Measurements from ENCODE around the gene CCNI2.

DNA sequence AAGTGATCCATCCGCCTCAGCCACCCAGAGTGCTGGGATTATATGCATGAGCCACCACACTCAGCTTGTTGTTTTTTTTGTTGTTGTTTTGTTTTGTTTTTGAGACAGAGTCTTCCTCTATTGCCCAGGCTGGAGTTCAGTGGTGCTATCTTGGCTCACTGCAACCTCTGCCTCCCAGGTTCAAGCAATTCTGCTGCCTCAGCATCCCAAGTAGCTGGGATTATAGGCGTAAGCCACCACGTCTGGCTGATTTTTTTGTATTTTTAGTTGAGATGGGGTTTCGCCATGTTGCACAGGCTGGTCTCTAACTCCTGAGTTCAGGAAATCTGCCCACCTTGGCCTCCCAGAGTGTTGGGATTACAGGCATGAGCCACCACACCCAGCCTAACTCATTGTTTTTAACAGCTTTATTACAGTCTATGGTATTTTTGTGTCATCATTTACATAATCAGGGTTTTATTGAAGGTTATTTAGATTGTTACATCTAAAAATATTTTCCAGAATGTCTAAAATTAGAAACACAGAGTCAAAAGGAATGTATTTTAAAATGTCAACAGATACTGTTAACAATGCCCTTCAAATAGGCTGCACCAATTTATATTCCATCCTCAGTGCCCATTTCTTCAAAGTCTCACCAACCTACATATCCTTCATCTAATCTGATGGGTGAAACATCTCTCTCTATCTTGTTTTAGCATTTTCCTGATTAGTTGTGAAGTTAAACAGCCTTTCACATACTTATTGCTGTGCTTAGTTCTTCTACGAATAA is 28.5 kb upstream of the CCNI2 start:
- no peak for TF ChIP-seq EZH2 (IDR thresholded peaks at IDR 0.05; ENCODE audit: insufficient read depth, poor library complexity, severe bottlenecking)
- no peak for TF ChIP-seq EZH2phosphoT487 (IDR thresholded peaks at IDR 0.05; ENCODE audit: insufficient read depth, low read depth)
